Fibroblast of lung (primary cell): Measurements from ENCODE around the gene STAT3. TPM values are rescaled to one million over a fixed set of nuclear protein-coding genes. Genes with fewer than 3 reads are reported as not detected.

Experiments
- DNase-seq, 2 donors: peaks; one replicate each; pipeline versions ENCODE4 v3.0.0 to v3.0.0-alpha.2; 2010; ENCODE audit warnings: low read depth in 2 of 2
- H2AFZ ChIP-seq: 2 replicates; pipeline ENCODE4 v1.5.1; 2012; ENCODE audit warnings: low read length, control low read depth, inconsistent platforms
- H3K27ac ChIP-seq: 2 replicates; pipeline ENCODE4 v1.5.1; 2011; ENCODE audit warnings: low read length, control low read depth; ENCODE audit not compliant: insufficient read depth
- H3K27me3 ChIP-seq: 2 replicates; pipeline ENCODE4 v1.5.1; 2011; ENCODE audit warnings: mild to moderate bottlenecking, low read length; ENCODE audit not compliant: control insufficient read depth, insufficient read depth
- H3K36me3 ChIP-seq: 2 replicates; pipeline ENCODE4 v1.5.1; 2011; ENCODE audit warnings: low read length; ENCODE audit not compliant: control insufficient read depth, insufficient read depth
- H3K4me1 ChIP-seq: 2 replicates; pipeline ENCODE4 v1.5.1; 2011; ENCODE audit warnings: low read length; ENCODE audit not compliant: control insufficient read depth, insufficient read depth; ENCODE audit errors: extremely low read depth
- H3K4me2 ChIP-seq: 2 replicates; pipeline ENCODE4 v1.5.1; 2011; ENCODE audit warnings: low read length, control low read depth; ENCODE audit not compliant: insufficient read depth; ENCODE audit errors: extremely low read depth
- H3K4me3 ChIP-seq, 4 experiments: fragments of 200-600 bp in 1 of 4; sonication (generic) in 1 of 4; replicated peaks in 1 of 4; 2 replicates each; pipeline ENCODE4 v1.5.1; 2011 to 2016; ENCODE audit warnings: low read length in 4 of 4, low read depth in 3 of 4, mild to moderate bottlenecking in 3 of 4, control low read depth in 2 of 4, inconsistent platforms in 1 of 4, mixed read lengths in 1 of 4; ENCODE audit not compliant: insufficient read depth in 1 of 4; ENCODE audit errors: control extremely low read depth in 1 of 4
- H3K79me2 ChIP-seq: 2 replicates; pipeline ENCODE4 v1.5.1; 2012; ENCODE audit warnings: mild to moderate bottlenecking, low read length, inconsistent platforms; ENCODE audit not compliant: control insufficient read depth, insufficient read depth
- H3K9ac ChIP-seq: 2 replicates; pipeline ENCODE4 v1.5.1; 2011; ENCODE audit warnings: mild to moderate bottlenecking, low read length, control low read depth; ENCODE audit not compliant: insufficient read depth
- H3K9me3 ChIP-seq: 2 replicates; pipeline ENCODE4 v1.5.1; 2012; ENCODE audit warnings: low read depth, low read length; ENCODE audit not compliant: control insufficient read depth, insufficient read depth
- H4K20me1 ChIP-seq: 2 replicates; pipeline ENCODE4 v1.5.1; 2011; ENCODE audit warnings: low read length; ENCODE audit not compliant: control insufficient read depth, insufficient read depth; ENCODE audit errors: extremely low read depth
- EZH2 ChIP-seq: IDR thresholded peaks from 2 replicates; pipeline ENCODE4 v1.5.1; 2012; ENCODE audit warnings: low read length, control low read depth, mild to moderate bottlenecking; ENCODE audit errors: missing control alignments
- polyA plus RNA-seq, 2 donors: library from polyadenylated mRNA; depleted of rRNA in 1 of 2; stranded (reverse) in 1 of 2; unstranded in 1 of 2; fragments of >200 nt; gene quantifications; 2 replicates each; pipeline ENCODE4 v1.2.1, GENCODE V29; 2011 to 2012; ENCODE audit warnings: missing spikeins in 1 of 2
- total RNA-seq: library from RNA; depleted of rRNA; stranded (reverse); fragments of >200 nt; gene quantifications from 2 replicates; pipeline ENCODE4 v1.2.1, GENCODE V29; 2014
- TF ChIP-seq, protein P1 (sequence below), 2 donors: IDR thresholded peaks in 1 of 2; conservative IDR thresholded peaks in 1 of 2; 1 replicate in 1 of 2; 2 replicates in 1 of 2; pipeline ENCODE4 v1.5.1; 2011 to 2012; ENCODE audit warnings: low read length in 2 of 2, control low read depth in 1 of 2, inconsistent platforms in 1 of 2, low read depth in 1 of 2, mild to moderate bottlenecking in 1 of 2

STAT3 gene
- total and polyA plus RNA-seq, 2 donors (not counting 1 experiment from before 2014, with no cell fraction given) = 75.0 to 101 TPM

GRCh38 chr17:42317266-42317845 is 70.9 kb downstream of the STAT3 start:
- H3K9ac ChIP-seq = no peak overlapping the region
- DNase-seq = no peak
- H3K27ac ChIP-seq = no peak overlapping the region
- no peak overlapping the region for H3K4me3 ChIP-seq
- H3K9me3 ChIP-seq = no peaks in the 10 kb centered on the region
- no peaks in the 10 kb centered on the region for H3K4me1 ChIP-seq
- no peaks in the 10 kb centered on the region for H3K79me2 ChIP-seq
- no peaks in the 10 kb centered on the region for H4K20me1 ChIP-seq
- no peaks in the 10 kb centered on the region for H3K27me3 ChIP-seq
- H3K4me2 ChIP-seq = no peak overlapping the region
- H2AFZ ChIP-seq = no peak overlapping the region
- TF ChIP-seq EZH2 = no peak
- TF ChIP-seq, protein P1, sequence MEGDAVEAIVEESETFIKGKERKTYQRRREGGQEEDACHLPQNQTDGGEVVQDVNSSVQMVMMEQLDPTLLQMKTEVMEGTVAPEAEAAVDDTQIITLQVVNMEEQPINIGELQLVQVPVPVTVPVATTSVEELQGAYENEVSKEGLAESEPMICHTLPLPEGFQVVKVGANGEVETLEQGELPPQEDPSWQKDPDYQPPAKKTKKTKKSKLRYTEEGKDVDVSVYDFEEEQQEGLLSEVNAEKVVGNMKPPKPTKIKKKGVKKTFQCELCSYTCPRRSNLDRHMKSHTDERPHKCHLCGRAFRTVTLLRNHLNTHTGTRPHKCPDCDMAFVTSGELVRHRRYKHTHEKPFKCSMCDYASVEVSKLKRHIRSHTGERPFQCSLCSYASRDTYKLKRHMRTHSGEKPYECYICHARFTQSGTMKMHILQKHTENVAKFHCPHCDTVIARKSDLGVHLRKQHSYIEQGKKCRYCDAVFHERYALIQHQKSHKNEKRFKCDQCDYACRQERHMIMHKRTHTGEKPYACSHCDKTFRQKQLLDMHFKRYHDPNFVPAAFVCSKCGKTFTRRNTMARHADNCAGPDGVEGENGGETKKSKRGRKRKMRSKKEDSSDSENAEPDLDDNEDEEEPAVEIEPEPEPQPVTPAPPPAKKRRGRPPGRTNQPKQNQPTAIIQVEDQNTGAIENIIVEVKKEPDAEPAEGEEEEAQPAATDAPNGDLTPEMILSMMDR (conservative IDR thresholded peaks at IDR 0.05 in 1 of 2, IDR thresholded peaks at IDR 0.05 in 1 of 2; ENCODE audit: low read depth in 1 of 2, low read length in 2 of 2) = no peak
- H3K36me3 ChIP-seq = peaks cover 14% of the 10 kb centered on the region

DNA sequence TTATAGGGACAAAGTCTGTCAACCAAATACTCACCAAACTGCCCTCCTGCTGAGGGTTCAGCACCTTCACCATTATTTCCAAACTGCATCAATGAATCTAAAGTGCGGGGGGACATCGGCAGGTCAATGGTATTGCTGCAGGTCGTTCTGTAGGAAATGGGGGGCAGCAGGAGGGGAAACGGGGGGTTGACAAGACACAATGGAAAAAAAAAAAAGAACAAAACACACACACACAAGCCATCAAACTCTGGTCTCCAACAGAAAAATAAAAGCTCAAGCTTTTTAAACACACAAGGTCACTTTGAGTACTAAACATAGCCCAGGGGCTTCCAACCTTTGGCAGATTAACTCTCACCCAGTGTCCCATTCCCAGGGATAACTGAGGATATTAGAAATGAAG is 71.5 kb downstream of the STAT3 start:
- TF ChIP-seq, protein P1 (conservative IDR thresholded peaks at IDR 0.05 in 1 of 2, IDR thresholded peaks at IDR 0.05 in 1 of 2; ENCODE audit: low read depth in 1 of 2, low read length in 2 of 2) = no peak
- TF ChIP-seq EZH2 = no peak
- no peaks in the 10 kb centered on the region for H3K27me3 ChIP-seq
- peaks cover 11% of the 10 kb centered on the region for H3K36me3 ChIP-seq
- no peak for DNase-seq
- H3K4me2 ChIP-seq = no peak overlapping the region
- no peaks in the 10 kb centered on the region for H3K9me3 ChIP-seq
- no peaks in the 10 kb centered on the region for H3K79me2 ChIP-seq
- no peak overlapping the region for H2AFZ ChIP-seq
- peaks cover 4% of the 10 kb centered on the region for H3K4me1 ChIP-seq
- no peak overlapping the region for H3K4me3 ChIP-seq
- H4K20me1 ChIP-seq = no peaks in the 10 kb centered on the region
- no peak overlapping the region for H3K27ac ChIP-seq
- H3K9ac ChIP-seq = no peak overlapping the region

DNA sequence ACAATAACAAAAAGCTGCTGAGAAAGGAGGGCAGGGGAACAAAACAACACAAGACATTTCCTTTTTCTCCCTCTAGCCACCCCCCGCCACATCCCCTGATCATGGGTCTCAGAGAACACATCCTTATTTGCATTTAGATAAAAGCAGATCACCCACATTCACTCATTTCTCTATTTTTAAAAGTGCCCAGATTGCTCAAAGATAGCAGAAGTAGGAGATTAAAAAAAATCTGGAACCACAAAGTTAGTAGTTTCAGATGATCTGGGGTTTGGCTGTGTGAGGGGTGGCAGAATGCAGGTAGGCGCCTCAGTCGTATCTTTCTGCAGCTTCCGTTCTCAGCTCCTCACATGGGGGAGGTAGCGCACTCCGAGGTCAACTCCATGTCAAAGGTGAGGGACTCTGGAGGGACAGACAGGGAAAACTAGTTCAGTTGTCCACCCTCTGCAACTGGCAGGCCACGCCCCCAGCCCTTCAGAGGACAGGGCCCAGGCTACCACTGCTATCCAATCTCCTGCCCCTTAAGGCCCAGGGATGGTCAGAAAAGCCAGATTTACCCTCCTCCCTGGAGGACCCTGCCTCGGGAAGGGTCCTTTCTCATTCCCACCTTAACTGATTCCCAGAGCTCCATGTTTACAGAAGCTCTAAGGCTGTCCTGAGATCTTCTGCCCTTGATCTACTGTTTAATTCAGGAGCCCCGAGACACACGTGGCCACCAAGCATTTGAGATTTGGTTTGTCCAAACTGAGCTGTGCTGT is 72.7 kb downstream of the STAT3 start:
- DNase-seq = no peak
- Histone ChIP-seq H3K4me2 (no peak overlapping the region), H3K4me1 (peaks cover 11% of the 10 kb centered on the region), H3K27me3 (no peaks in the 10 kb centered on the region), H4K20me1 (no peaks in the 10 kb centered on the region), H2AFZ (no peak overlapping the region), H3K9ac (no peak overlapping the region), H3K4me3 (no peak overlapping the region), H3K79me2 (no peaks in the 10 kb centered on the region), H3K27ac (no peak overlapping the region), H3K36me3 (peaks cover 10% of the 10 kb centered on the region), H3K9me3 (no peaks in the 10 kb centered on the region)
- no peak for TF ChIP-seq EZH2
- TF ChIP-seq, protein P1 (conservative IDR thresholded peaks at IDR 0.05 in 1 of 2, IDR thresholded peaks at IDR 0.05 in 1 of 2; ENCODE audit: low read depth in 1 of 2, low read length in 2 of 2) = no peak
